RWPE2 (cell line): ENCODE measurements around the gene MYLK4.

Experiments
- ATAC-seq: fragments of 200-7000 bp; cut with Tn5 transposase; 3 replicates; pipeline ENCODE4 v1.9.1; 2021; ENCODE audit warnings: low read depth
- DNase-seq: peaks from one replicate; pipeline ENCODE4 v3.0.0-alpha.2; 2020; ENCODE audit warnings: low spot score
- H3K27ac ChIP-seq: fragments of 450-650 bp; 2 replicates; pipeline ENCODE4 v1.5.1; 2017; ENCODE audit warnings: mild to moderate bottlenecking; ENCODE audit not compliant: poor library complexity, severe bottlenecking
- H3K27me3 ChIP-seq: fragments of 250-450 bp; sonication (Bioruptor Pico); 2 replicates; pipeline ENCODE4 v1.5.1; 2021; ENCODE audit warnings: mild to moderate bottlenecking, moderate library complexity; ENCODE audit not compliant: insufficient read depth, poor library complexity, severe bottlenecking
- H3K36me3 ChIP-seq: fragments of 250-450 bp; sonication (Bioruptor Pico); 2 replicates; pipeline ENCODE4 v1.5.1; 2020; ENCODE audit warnings: low read depth, mild to moderate bottlenecking, moderate library complexity
- H3K4me1 ChIP-seq: fragments of 250-450 bp; sonication (Bioruptor Pico); 2 replicates; pipeline ENCODE4 v1.5.1; 2021; ENCODE audit warnings: mild to moderate bottlenecking, moderate library complexity; ENCODE audit not compliant: insufficient read depth, poor library complexity, severe bottlenecking
- H3K4me3 ChIP-seq: fragments of 250-450 bp; sonication (Bioruptor Pico); 2 replicates; pipeline ENCODE4 v1.5.1; 2021; ENCODE audit warnings: mild to moderate bottlenecking, moderate library complexity; ENCODE audit not compliant: severe bottlenecking
- H3K9me3 ChIP-seq: fragments of 250-450 bp; sonication (Bioruptor Pico); 2 replicates; pipeline ENCODE4 v1.5.1; 2021; ENCODE audit warnings: mild to moderate bottlenecking, moderate library complexity; ENCODE audit not compliant: severe bottlenecking
- CTCF ChIP-seq: fragments of 450-650 bp; IDR thresholded peaks from one replicate; pipeline ENCODE4 v1.5.1; 2017; ENCODE audit warnings: mild to moderate bottlenecking, moderate library complexity; ENCODE audit not compliant: poor library complexity, severe bottlenecking

The MYLK4 gene

GRCh38 chr6:2633736-2634135, 117.0 kb downstream of the MYLK4 start:
- DNase-seq (no peak), ATAC-seq (no peak)
- Histone ChIP-seq H3K27ac (no peak overlapping the region), H3K36me3 (no peaks in the 10 kb centered on the region), H3K9me3 (no peaks in the 10 kb centered on the region), H3K4me1 (peaks cover 22% of the 10 kb centered on the region), H3K4me3 (peak overlapping the region; percentile 31), H3K27me3 (no peaks in the 10 kb centered on the region)
- no peak for TF ChIP-seq CTCF

GRCh38 chr6:2632976-2633584, 117.6 kb downstream of the MYLK4 start:
- Histone ChIP-seq H3K27ac (no peak overlapping the region), H3K27me3 (no peaks in the 10 kb centered on the region), H3K4me3 (no peak overlapping the region), H3K4me1 (peaks cover 22% of the 10 kb centered on the region), H3K36me3 (no peaks in the 10 kb centered on the region), H3K9me3 (no peaks in the 10 kb centered on the region)
- TF ChIP-seq CTCF = no peak
- ATAC-seq = no peak
- DNase-seq = no peak

- ATAC-seq = no peak
- Histone ChIP-seq H3K27me3 (no peaks in the 10 kb centered on the region), H3K27ac (no peak overlapping the region), H3K9me3 (no peaks in the 10 kb centered on the region), H3K4me1 (peaks cover 22% of the 10 kb centered on the region), H3K4me3 (no peak overlapping the region), H3K36me3 (no peaks in the 10 kb centered on the region)
- no peak for DNase-seq
- TF ChIP-seq CTCF = no peak
Observed at GRCh38 chr6:2632368-2632767, 118.4 kb downstream of the MYLK4 start.

GRCh38 chr6:2630891-2631571, 119.7 kb downstream of the MYLK4 start:
- H3K27ac ChIP-seq = peak overlapping the region; percentile 65
- no peak for TF ChIP-seq CTCF
- no peak overlapping the region for H3K4me3 ChIP-seq
- no peaks in the 10 kb centered on the region for H3K9me3 ChIP-seq
- H3K36me3 ChIP-seq = no peaks in the 10 kb centered on the region
- DNase-seq (no peak), ATAC-seq (no peak)
- H3K4me1 ChIP-seq = peaks cover 22% of the 10 kb centered on the region
- no peaks in the 10 kb centered on the region for H3K27me3 ChIP-seq

- ATAC-seq (peak; percentile 87), DNase-seq (peak; percentile 72)
- H3K36me3 ChIP-seq = no peaks in the 10 kb centered on the region
- peaks cover 22% of the 10 kb centered on the region for H3K4me1 ChIP-seq
- H3K27ac ChIP-seq = peak overlapping the region; percentile 65
- no peak for TF ChIP-seq CTCF
- H3K4me3 ChIP-seq = no peak overlapping the region
- H3K9me3 ChIP-seq = no peaks in the 10 kb centered on the region
- H3K27me3 ChIP-seq = no peaks in the 10 kb centered on the region
Observed at GRCh38 chr6:2630359-2630758, 120.4 kb downstream of the MYLK4 start.
